ENCODE data around the gene MYZAP. TPM values are rescaled to one million over a fixed set of nuclear protein-coding genes. Genes with fewer than 3 reads are reported as not detected.

The MYZAP gene
- total and polyA plus RNA-seq, 4 experiments from 2014 or later, result 0.16 to 1.7 (median 1.1) TPM

- no peak overlapping the region for H3K4me3 Mint-ChIP-seq
- Histone ChIP-seq H3K4me3 (ENCODE audit: low read length in 2 of 2) (no peak overlapping the region), H3K27ac (ENCODE audit: low read depth, low read length) (no peak overlapping the region), H3K9me3 (ENCODE audit: control insufficient read depth in 1 of 2, low read length in 2 of 2) (no peaks in the 10 kb centered on the region), H3K27me3 (ENCODE audit: insufficient read depth, low read length) (no peaks in the 10 kb centered on the region), H3K36me3 (ENCODE audit: insufficient read depth, low read length) (no peaks in the 10 kb centered on the region), H3K4me1 (ENCODE audit: insufficient read depth, low read length) (no peaks in the 10 kb centered on the region)
- POLR2A ChIA-PET (ENCODE audit: partially characterized antibody), result interaction anchor here (1.4 kb wide), 1 partner anchor 12 kb away, joined by 3 read pairs; the partner anchor contains the start of gene POLR2M
- H3K27ac Mint-ChIP-seq, result no peak overlapping the region
- DNase-seq, result no peak
- intact Hi-C loops (cut with micrococcal nuclease), result no loop called here
- H3K36me3 Mint-ChIP-seq, result no peaks in the 10 kb centered on the region
- H3K9me3 Mint-ChIP-seq, result no peaks in the 10 kb centered on the region
- CTCF ChIA-PET (ENCODE audit: partially characterized antibody), result no interaction called here
- peaks cover 0 to 9% of the 10 kb centered on the region in 2 donors for H3K27me3 Mint-ChIP-seq
- no peaks in the 10 kb centered on the region for H3K4me1 Mint-ChIP-seq
Measured at GRCh38 chr15:57694279-57694678, 102.6 kb downstream of the MYZAP start.

GRCh38 chr15:57696146-57696545 lies 104.4 kb downstream of the MYZAP start:
- Mint-ChIP-seq H3K4me1 (no peaks in the 10 kb centered on the region), H3K36me3 (no peaks in the 10 kb centered on the region), H3K9me3 (no peaks in the 10 kb centered on the region), H3K4me3 (no peak overlapping the region), H3K27ac (peak overlapping the region in 1 of 7 donors; percentile 19), H3K27me3 (peaks cover 2 to 11% of the 10 kb centered on the region in 2 donors)
- Histone ChIP-seq H3K27me3 (ENCODE audit: insufficient read depth, low read length) (no peaks in the 10 kb centered on the region), H3K27ac (ENCODE audit: low read depth, low read length) (no peak overlapping the region), H3K4me1 (ENCODE audit: insufficient read depth, low read length) (no peaks in the 10 kb centered on the region), H3K36me3 (ENCODE audit: insufficient read depth, low read length) (no peaks in the 10 kb centered on the region), H3K4me3 (ENCODE audit: low read length in 2 of 2) (no peak overlapping the region), H3K9me3 (ENCODE audit: control insufficient read depth in 1 of 2, low read length in 2 of 2) (no peaks in the 10 kb centered on the region)
- POLR2A ChIA-PET (ENCODE audit: partially characterized antibody), result no interaction called here
- intact Hi-C loops (cut with micrococcal nuclease), result no loop called here
- CTCF ChIA-PET (ENCODE audit: partially characterized antibody), result interaction anchor here (1.5 to 2.6 kb wide), 3 partner anchors 17 to 36 kb away, joined by 3 to 7 read pairs (median 4); no protein-coding TSS in a partner anchor
- no peak for DNase-seq

GRCh38 chr15:57697588-57697987 lies 105.9 kb downstream of the MYZAP start:
- DNase-seq, result no peak
- Histone ChIP-seq H3K27me3 (ENCODE audit: insufficient read depth, low read length) (no peaks in the 10 kb centered on the region), H3K4me3 (ENCODE audit: low read length in 2 of 2) (no peak overlapping the region), H3K9me3 (ENCODE audit: control insufficient read depth in 1 of 2, low read length in 2 of 2) (no peaks in the 10 kb centered on the region), H3K4me1 (ENCODE audit: insufficient read depth, low read length) (peaks cover 1% of the 10 kb centered on the region), H3K36me3 (ENCODE audit: insufficient read depth, low read length) (no peaks in the 10 kb centered on the region), H3K27ac (ENCODE audit: low read depth, low read length) (no peak overlapping the region)
- intact Hi-C loops (cut with micrococcal nuclease), result no loop called here
- H3K27ac Mint-ChIP-seq, result no peak overlapping the region
- peaks cover 0 to 6% (median 4%) of the 10 kb centered on the region in 4 donors for H3K4me1 Mint-ChIP-seq
- H3K27me3 Mint-ChIP-seq, result peaks cover 2 to 11% of the 10 kb centered on the region in 2 donors
- H3K4me3 Mint-ChIP-seq, result no peak overlapping the region
- POLR2A ChIA-PET (ENCODE audit: partially characterized antibody), result no interaction called here
- H3K36me3 Mint-ChIP-seq, result no peaks in the 10 kb centered on the region
- H3K9me3 Mint-ChIP-seq, result no peaks in the 10 kb centered on the region
- CTCF ChIA-PET (ENCODE audit: partially characterized antibody), result interaction anchor here (1.5 kb wide), 1 partner anchor 32 kb away, joined by 4 read pairs; no protein-coding TSS in a partner anchor

- Mint-ChIP-seq H3K27me3 (peaks cover 2 to 11% of the 10 kb centered on the region in 2 donors), H3K36me3 (no peaks in the 10 kb centered on the region)
- CTCF ChIA-PET (ENCODE audit: partially characterized antibody), result no interaction called here
Measured at GRCh38 chr15:57698243-57698642, 106.5 kb downstream of the MYZAP start.

GRCh38 chr15:57698991-57699390 lies 107.3 kb downstream of the MYZAP start:
- ChIA-PET CTCF (ENCODE audit: partially characterized antibody) (no interaction called here), POLR2A (ENCODE audit: partially characterized antibody) (no interaction called here)
- H3K27me3 ChIP-seq (ENCODE audit: insufficient read depth, low read length), result no peaks in the 10 kb centered on the region
- no peak overlapping the region for H3K27ac Mint-ChIP-seq
- no peak overlapping the region for H3K4me3 Mint-ChIP-seq
- H3K9me3 Mint-ChIP-seq, result no peaks in the 10 kb centered on the region
- peaks cover 14 to 20% (median 17%) of the 10 kb centered on the region in 4 donors for H3K4me1 Mint-ChIP-seq
- no peak overlapping the region for H3K4me3 ChIP-seq (ENCODE audit: low read length in 2 of 2)
- no peak for DNase-seq
- H3K27me3 Mint-ChIP-seq, result peaks cover 2 to 11% of the 10 kb centered on the region in 2 donors
- H3K4me1 ChIP-seq (ENCODE audit: insufficient read depth, low read length), result peaks cover 15% of the 10 kb centered on the region
- H3K36me3 ChIP-seq (ENCODE audit: insufficient read depth, low read length), result no peaks in the 10 kb centered on the region
- intact Hi-C loops (cut with micrococcal nuclease), result no loop called here
- no peaks in the 10 kb centered on the region for H3K9me3 ChIP-seq (ENCODE audit: control insufficient read depth in 1 of 2, low read length in 2 of 2)
- H3K27ac ChIP-seq (ENCODE audit: low read depth, low read length), result no peak overlapping the region
- H3K36me3 Mint-ChIP-seq, result no peaks in the 10 kb centered on the region

More at GRCh38 chr15:57698243-57698642, 106.5 kb downstream of the MYZAP start:
- Mint-ChIP-seq H3K4me1 (peaks cover 6 to 13% (median 11%) of the 10 kb centered on the region in 4 donors), H3K27ac (no peak overlapping the region), H3K4me3 (no peak overlapping the region), H3K9me3 (no peaks in the 10 kb centered on the region)
- Histone ChIP-seq H3K4me3 (ENCODE audit: low read length in 2 of 2) (no peak overlapping the region), H3K4me1 (ENCODE audit: insufficient read depth, low read length) (peaks cover 8% of the 10 kb centered on the region), H3K36me3 (ENCODE audit: insufficient read depth, low read length) (no peaks in the 10 kb centered on the region), H3K9me3 (ENCODE audit: control insufficient read depth in 1 of 2, low read length in 2 of 2) (no peaks in the 10 kb centered on the region), H3K27me3 (ENCODE audit: insufficient read depth, low read length) (no peaks in the 10 kb centered on the region), H3K27ac (ENCODE audit: low read depth, low read length) (no peak overlapping the region)
- intact Hi-C loops (cut with micrococcal nuclease), result no loop called here
- no peak for DNase-seq
- POLR2A ChIA-PET (ENCODE audit: partially characterized antibody), result no interaction called here

- Histone ChIP-seq H3K36me3 (ENCODE audit: insufficient read depth, low read length) (no peaks in the 10 kb centered on the region), H3K4me3 (ENCODE audit: low read length in 2 of 2) (no peak overlapping the region), H3K4me1 (ENCODE audit: insufficient read depth, low read length) (peaks cover 41% of the 10 kb centered on the region), H3K27me3 (ENCODE audit: insufficient read depth, low read length) (no peaks in the 10 kb centered on the region), H3K27ac (ENCODE audit: low read depth, low read length) (no peak overlapping the region), H3K9me3 (ENCODE audit: control insufficient read depth in 1 of 2, low read length in 2 of 2) (no peaks in the 10 kb centered on the region)
- CTCF ChIA-PET (ENCODE audit: partially characterized antibody), result interaction anchor here (0.7 to 1.4 kb wide), 2 partner anchors 28 to 143 kb away, joined by 4 read pairs; no protein-coding TSS in a partner anchor
- H3K27ac Mint-ChIP-seq, result peak overlapping the region; percentile 50 to 94 (median 85)
- H3K9me3 Mint-ChIP-seq, result no peaks in the 10 kb centered on the region
- intact Hi-C loops (cut with micrococcal nuclease), result no loop called here
- DNase-seq, result peak; percentile 47 to 72 (median 54)
- POLR2A ChIA-PET (ENCODE audit: partially characterized antibody), result no interaction called here
- peaks cover 33 to 58% (median 48%) of the 10 kb centered on the region in 4 donors for H3K4me1 Mint-ChIP-seq
- peaks cover 0 to 10% of the 10 kb centered on the region in 2 donors for H3K36me3 Mint-ChIP-seq
- H3K27me3 Mint-ChIP-seq, result peaks cover 2 to 3% of the 10 kb centered on the region in 2 donors
- H3K4me3 Mint-ChIP-seq, result peak overlapping the region; percentile 1 to 83 (median 66)
Measured at GRCh38 chr15:57703387-57703786, 111.7 kb downstream of the MYZAP start.

GRCh38 chr15:57704441-57704840 lies 112.7 kb downstream of the MYZAP start:
- peaks cover 5 to 17% of the 10 kb centered on the region in 2 donors for H3K36me3 Mint-ChIP-seq
- Histone ChIP-seq H3K4me3 (ENCODE audit: low read length in 2 of 2) (no peak overlapping the region), H3K4me1 (ENCODE audit: insufficient read depth, low read length) (peaks cover 48% of the 10 kb centered on the region), H3K36me3 (ENCODE audit: insufficient read depth, low read length) (no peaks in the 10 kb centered on the region), H3K27ac (ENCODE audit: low read depth, low read length) (no peak overlapping the region), H3K9me3 (ENCODE audit: control insufficient read depth in 1 of 2, low read length in 2 of 2) (no peaks in the 10 kb centered on the region), H3K27me3 (ENCODE audit: insufficient read depth, low read length) (no peaks in the 10 kb centered on the region)
- H3K4me1 Mint-ChIP-seq, result peaks cover 40 to 68% (median 58%) of the 10 kb centered on the region in 4 donors
- ChIA-PET POLR2A (ENCODE audit: partially characterized antibody) (no interaction called here), CTCF (ENCODE audit: partially characterized antibody) (interaction anchor here (1.4 to 3.5 kb wide), 3 partner anchors 27 to 145 kb away, joined by 4 to 23 read pairs (median 4); no protein-coding TSS in a partner anchor)
- H3K27ac Mint-ChIP-seq, result peak overlapping the region; percentile 35 to 94 (median 84)
- H3K27me3 Mint-ChIP-seq, result peaks cover 1 to 2% of the 10 kb centered on the region in 2 donors
- intact Hi-C loops (cut with micrococcal nuclease), result no loop called here
- peak overlapping the region in 6 of 8 donors; percentile 5 to 48 (median 18) for H3K4me3 Mint-ChIP-seq
- H3K9me3 Mint-ChIP-seq, result no peaks in the 10 kb centered on the region
- no peak for DNase-seq

Data from CD4-positive, alpha-beta memory T cell (primary cell).